Adrenal gland (tissue), 12 donors: ENCODE results near the gene MVB12B. TPM values are rescaled to one million over a fixed set of nuclear protein-coding genes. Genes with fewer than 3 reads are reported as not detected.

Experiments used
- DNase-seq, 7 donors: peaks; one replicate each; pipeline ENCODE4 v3.0.0-alpha.2; 2019 to 2020
- H3K27ac ChIP-seq, 5 donors: fragments of 200-600 bp; sonication (generic) in 4 of 5; 1 replicate in 3 of 5; 2 replicates in 2 of 5; pipeline versions ENCODE4 v1.5.1 to v1.8.0; 2016 to 2020; ENCODE audit warnings: mild to moderate bottlenecking in 1 of 5
- H3K27me3 ChIP-seq: fragments of 200-600 bp; 2 replicates; pipeline ENCODE4 v1.8.0; 2021
- H3K36me3 ChIP-seq, 2 donors: fragments of 200-600 bp; replicated peaks in 1 of 2; 1 replicate in 1 of 2; 2 replicates in 1 of 2; pipeline versions ENCODE4 v1.5.1 to v1.8.0; 2018 to 2022
- H3K4me1 ChIP-seq, 2 donors: fragments of 200-600 bp; replicated peaks in 1 of 2; 1 replicate in 1 of 2; 2 replicates in 1 of 2; pipeline versions ENCODE4 v1.5.1 to v1.8.0; 2018 to 2021
- H3K4me3 ChIP-seq, 4 donors: fragments of 200-600 bp; sonication (generic) in 3 of 4; one replicate each; pipeline ENCODE4 v1.5.1; 2016 to 2018
- H3K9me3 ChIP-seq, 3 donors: fragments of 200-600 bp; sonication (generic) in 1 of 3; replicated peaks in 1 of 3; 1 replicate in 2 of 3; 2 replicates in 1 of 3; pipeline versions ENCODE4 v1.5.1 to v1.8.0; 2016 to 2021
- POLR2A ChIP-seq, 2 donors: fragments of 450-650 bp; IDR thresholded peaks; one replicate each; pipeline ENCODE4 v1.6.1; 2017; ENCODE audit warnings: antibody characterized with exemption in 2 of 2, mild to moderate bottlenecking in 2 of 2, moderate library complexity in 1 of 2
- WGBS, 4 donors: extraction: QIAGEN DNeasy Blood & Tissue Kit in 2 of 4; methylation state at CpG; one replicate each; pipeline versions ENCODE4 v1.1.5 to v1.1.7; 2013 to 2017; 5-methylcytosine and 5-hydroxymethylcytosine counted together
- intact Hi-C, 2 donors: fragments of 100-400 bp; cut with DNase I; formaldehyde crosslinking; loops; one replicate each; pipeline versions ENCODE4 v1.14.1 to v1.15.0; 2022 to 2023
- polyA plus RNA-seq, 3 donors: library from polyadenylated mRNA; stranded (reverse); fragments of 200-250 nt in 2 of 3; fragments of 350-450 nt in 1 of 3; fragmentation: Illumina TruSeq in 1 of 3; extraction: RNeasy Lipid Tissue Mini Kit (QIAGEN cat#74804) in 1 of 3; gene quantifications; one replicate each; pipeline ENCODE4 v1.2.3, GENCODE V29; 2013 to 2014
- total RNA-seq, 9 donors: library from RNA; depleted of rRNA in 4 of 9; stranded (reverse); fragments of >200 nt in 4 of 9; fragments of 120-200 nt in 1 of 9; fragmentation: NEBNext Ultra II Directional in 1 of 9; extraction: Animal tissue kit (Norgen Biotek cat#: 25700) in 1 of 9; gene quantifications; one replicate each; pipeline versions ENCODE4 v1.1.0 to v1.2.4, GENCODE V29; 2013 to 2023
- TF ChIP-seq, protein P1 (sequence below), 6 experiments: fragments of 450-650 bp in 4 of 6; fragments of 200-600 bp in 2 of 6; sonication (generic) in 1 of 6; IDR thresholded peaks; 1 replicate in 5 of 6; 2 replicates in 1 of 6; pipeline versions ENCODE4 v1.5.1 to v1.8.0; 2016 to 2021; ENCODE audit warnings: antibody characterized with exemption in 6 of 6, mild to moderate bottlenecking in 2 of 6, moderate library complexity in 1 of 6
- donor health status: healthy with polysubstance abuse.
- donor health status: Bipolar disorder and iron deficiency.
- donor health status: DM: yes; HTN: yes; CAD: no.
- donor health status: DM: no; HTN: no; CAD: no.
- donor health status: DM: no; HTN: no; CAD: no.
- donor health status: DM: yes; HTN: yes; CAD: no.

The MVB12B gene
- total and polyA plus RNA-seq, 12 donors: 3.7 to 20.5 (median 12.8) TPM

DNA sequence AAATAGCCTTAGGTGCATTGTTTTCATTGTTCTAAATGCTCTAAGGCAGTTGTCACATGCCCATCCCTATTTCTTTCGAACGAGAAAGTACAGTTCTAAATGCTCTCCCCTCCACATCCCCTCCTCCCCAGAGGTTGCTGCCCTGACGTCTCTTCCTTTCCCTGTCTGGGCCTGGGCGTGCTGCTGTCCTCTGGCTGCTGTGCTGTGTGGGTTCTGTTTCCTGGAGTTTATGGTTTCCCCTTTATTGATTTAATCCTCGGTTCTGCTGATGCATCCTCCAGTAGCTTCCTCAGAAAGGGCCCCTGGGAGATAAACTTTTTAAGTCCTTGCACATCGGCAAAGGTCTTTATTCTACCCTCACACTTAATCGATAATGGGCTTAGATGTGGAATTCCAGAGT is 48.8 kb downstream of the MVB12B start:
- TF ChIP-seq POLR2A (IDR thresholded peaks at IDR 0.05): no peak
- TF ChIP-seq, protein P1, sequence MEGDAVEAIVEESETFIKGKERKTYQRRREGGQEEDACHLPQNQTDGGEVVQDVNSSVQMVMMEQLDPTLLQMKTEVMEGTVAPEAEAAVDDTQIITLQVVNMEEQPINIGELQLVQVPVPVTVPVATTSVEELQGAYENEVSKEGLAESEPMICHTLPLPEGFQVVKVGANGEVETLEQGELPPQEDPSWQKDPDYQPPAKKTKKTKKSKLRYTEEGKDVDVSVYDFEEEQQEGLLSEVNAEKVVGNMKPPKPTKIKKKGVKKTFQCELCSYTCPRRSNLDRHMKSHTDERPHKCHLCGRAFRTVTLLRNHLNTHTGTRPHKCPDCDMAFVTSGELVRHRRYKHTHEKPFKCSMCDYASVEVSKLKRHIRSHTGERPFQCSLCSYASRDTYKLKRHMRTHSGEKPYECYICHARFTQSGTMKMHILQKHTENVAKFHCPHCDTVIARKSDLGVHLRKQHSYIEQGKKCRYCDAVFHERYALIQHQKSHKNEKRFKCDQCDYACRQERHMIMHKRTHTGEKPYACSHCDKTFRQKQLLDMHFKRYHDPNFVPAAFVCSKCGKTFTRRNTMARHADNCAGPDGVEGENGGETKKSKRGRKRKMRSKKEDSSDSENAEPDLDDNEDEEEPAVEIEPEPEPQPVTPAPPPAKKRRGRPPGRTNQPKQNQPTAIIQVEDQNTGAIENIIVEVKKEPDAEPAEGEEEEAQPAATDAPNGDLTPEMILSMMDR (IDR thresholded peaks at IDR 0.05): no peak
- Histone ChIP-seq H3K9me3 (no peaks in the 10 kb centered on the region), H3K27me3 (no peaks in the 10 kb centered on the region), H3K4me3 (no peak overlapping the region), H3K36me3 (no peaks in the 10 kb centered on the region), H3K4me1 (peaks cover 0 to 15% of the 10 kb centered on the region in 2 donors), H3K27ac (peak overlapping the region in 1 of 5 donors; percentile 20)
- WGBS, 4 donors: 44 to 60% (median 50%) methylated on average over 7 of the region's 7 CpGs
- intact Hi-C loops: no loop called here
- peak in 4 of 7 donors; percentile 45 to 70 (median 48) for DNase-seq

DNA sequence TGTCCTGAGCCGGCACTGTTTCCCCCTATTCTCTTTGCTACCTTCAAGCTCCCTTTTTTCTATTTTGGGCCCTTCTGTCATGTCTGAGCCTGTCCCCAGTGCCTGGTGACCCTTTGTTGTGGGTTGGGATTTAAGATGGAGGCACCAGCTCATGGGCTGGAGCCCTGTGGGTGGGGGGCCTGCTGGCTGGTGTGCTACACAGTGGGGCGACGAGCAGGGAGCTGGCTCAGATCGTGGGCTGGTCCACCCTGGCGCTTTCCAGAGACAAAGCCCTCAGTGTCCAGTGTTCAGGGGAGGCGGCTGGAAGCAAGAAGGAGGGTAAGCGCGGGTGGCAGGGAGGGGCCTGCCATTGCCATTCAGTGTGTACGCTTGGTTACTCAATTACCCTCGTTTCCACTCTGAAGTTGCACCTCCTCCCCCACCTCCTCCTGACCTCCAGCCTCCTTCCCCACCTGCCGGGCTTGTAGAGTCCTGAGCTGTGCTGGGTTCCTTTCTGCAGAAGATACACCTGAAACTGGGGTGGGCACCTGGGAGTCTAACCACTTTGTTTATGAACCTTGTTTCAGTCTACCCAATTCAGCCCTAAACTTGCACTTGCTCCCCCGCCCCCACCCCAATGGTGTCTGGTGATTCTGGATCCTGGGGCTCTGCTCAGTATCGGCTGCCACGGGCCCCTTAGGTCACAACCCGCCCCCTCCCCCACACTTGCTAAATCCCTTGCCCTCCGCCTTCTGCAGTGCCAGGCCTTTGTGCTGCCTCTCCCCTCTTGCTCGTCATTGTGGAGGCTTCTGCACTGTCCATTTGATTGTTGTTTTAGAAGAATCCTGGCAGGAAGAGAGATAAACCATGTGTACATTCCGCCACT is 49.9 kb downstream of the MVB12B start:
- 78 to 84% (median 82%) methylated on average over 15 to 18 of the region's 18 CpGs for WGBS, 4 donors
- DNase-seq: no peak
- TF ChIP-seq POLR2A (IDR thresholded peaks at IDR 0.05): no peak
- TF ChIP-seq, protein P1 (IDR thresholded peaks at IDR 0.05): no peak
- no peaks in the 10 kb centered on the region for H3K36me3 ChIP-seq
- H3K4me3 ChIP-seq: no peak overlapping the region
- H3K4me1 ChIP-seq: peaks cover 0 to 15% of the 10 kb centered on the region in 2 donors
- H3K27ac ChIP-seq: peak overlapping the region in 1 of 5 donors; percentile 22
- H3K9me3 ChIP-seq: no peaks in the 10 kb centered on the region
- H3K27me3 ChIP-seq: no peaks in the 10 kb centered on the region
- intact Hi-C loops: no loop called here

DNA sequence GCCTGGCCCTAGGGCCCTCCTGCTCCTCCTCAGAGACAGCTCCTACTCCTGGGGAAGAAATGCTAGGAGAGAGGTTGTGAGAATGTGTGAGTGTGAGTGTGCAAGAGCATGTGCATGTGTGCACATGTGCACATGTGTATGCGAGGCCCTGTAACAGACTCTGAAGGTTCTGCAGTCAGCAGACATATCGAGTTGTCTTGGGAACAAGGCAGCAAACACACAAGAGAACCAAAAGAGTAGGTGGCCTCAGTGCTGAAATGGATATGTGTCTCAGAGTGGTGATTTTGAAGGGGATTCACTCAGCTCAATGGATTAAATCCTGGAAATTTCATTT is 50.5 kb downstream of the MVB12B start:
- no peak for TF ChIP-seq POLR2A (IDR thresholded peaks at IDR 0.05)
- TF ChIP-seq, protein P1 (IDR thresholded peaks at IDR 0.05): no peak
- WGBS, 4 donors: 86 to 94% (median 92%) methylated on average over 2 of the region's 2 CpGs
- DNase-seq: no peak
- no peak overlapping the region for H3K27ac ChIP-seq
- no peak overlapping the region for H3K4me3 ChIP-seq
- no peaks in the 10 kb centered on the region for H3K27me3 ChIP-seq
- H3K36me3 ChIP-seq: no peaks in the 10 kb centered on the region
- no peaks in the 10 kb centered on the region for H3K9me3 ChIP-seq
- intact Hi-C loops: no loop called here
- peaks cover 0 to 15% of the 10 kb centered on the region in 2 donors for H3K4me1 ChIP-seq

DNA sequence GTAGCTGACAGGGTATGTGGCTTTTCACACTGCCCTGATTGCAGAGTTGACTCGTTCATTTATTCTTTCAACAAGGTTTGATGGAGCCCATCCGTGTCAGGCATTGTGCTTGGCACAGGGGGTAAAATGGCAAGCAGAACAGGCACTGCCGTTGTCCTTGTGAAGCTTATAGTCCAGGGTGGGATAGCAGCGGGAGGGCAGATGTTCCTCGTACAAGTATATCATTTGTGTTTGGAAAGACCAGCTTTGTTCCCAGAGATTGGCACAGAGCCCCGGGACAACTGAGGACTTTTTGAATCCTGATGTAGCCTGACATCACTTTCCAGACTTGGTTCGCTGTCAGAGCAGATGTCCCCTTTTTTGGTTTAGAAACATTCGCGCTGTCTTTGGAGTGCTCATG is 50.9 kb downstream of the MVB12B start:
- no peaks in the 10 kb centered on the region for H3K9me3 ChIP-seq
- intact Hi-C loops: no loop called here
- no peak overlapping the region for H3K4me3 ChIP-seq
- no peak for DNase-seq
- H3K27me3 ChIP-seq: no peaks in the 10 kb centered on the region
- TF ChIP-seq POLR2A (IDR thresholded peaks at IDR 0.05): no peak
- TF ChIP-seq, protein P1 (IDR thresholded peaks at IDR 0.05): no peak
- WGBS, 4 donors: 93 to 99% (median 96%) methylated on average over 8 to 9 of the region's 9 CpGs
- H3K4me1 ChIP-seq: peaks cover 0 to 15% of the 10 kb centered on the region in 2 donors
- H3K27ac ChIP-seq: no peak overlapping the region
- H3K36me3 ChIP-seq: no peaks in the 10 kb centered on the region
